ENCODE data around the gene PGGHG.
"Not testable (repeated sequence)": the region's sequence is repeated elsewhere in the genome, so short reads cannot be mapped to it uniquely, and the experiment has no call there.

Gene PGGHG

DNA sequence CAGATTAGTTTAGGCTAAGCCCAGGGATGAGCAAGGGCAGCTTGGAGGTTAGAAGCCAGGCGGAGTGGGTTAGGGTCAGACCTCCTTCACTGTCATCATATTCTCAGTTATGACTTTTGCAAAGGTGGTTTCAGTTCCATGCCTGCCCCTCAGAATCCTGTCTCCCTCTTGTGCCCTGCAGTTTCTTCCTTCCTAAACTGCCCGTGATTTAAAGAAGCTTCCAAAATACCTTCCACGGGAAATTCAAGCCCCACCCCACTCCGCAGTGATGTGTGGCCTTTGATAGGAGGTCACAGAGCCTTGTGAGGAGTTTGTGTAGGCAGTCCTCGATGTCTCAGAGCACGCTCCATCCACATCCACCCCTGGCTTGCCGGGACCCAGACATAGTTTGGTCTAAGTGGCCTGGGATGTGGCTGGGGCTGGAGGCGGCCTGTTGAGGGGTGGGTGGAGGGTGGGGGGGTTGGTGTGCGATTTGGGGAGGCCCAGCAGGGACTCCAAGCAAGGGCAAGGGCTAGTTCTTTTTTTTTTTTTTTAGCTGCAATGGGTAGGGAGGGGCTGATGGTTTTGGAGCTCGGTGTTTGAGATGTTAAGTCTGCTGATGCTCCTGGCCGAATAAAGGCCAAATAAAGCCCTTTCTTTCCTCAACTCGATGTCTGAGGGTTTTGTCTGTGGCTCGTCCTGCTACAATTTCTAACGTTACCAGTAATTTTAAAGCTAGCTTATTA, 23.3 kb downstream of the PGGHG start:
- TF ChIP-seq, protein P1, sequence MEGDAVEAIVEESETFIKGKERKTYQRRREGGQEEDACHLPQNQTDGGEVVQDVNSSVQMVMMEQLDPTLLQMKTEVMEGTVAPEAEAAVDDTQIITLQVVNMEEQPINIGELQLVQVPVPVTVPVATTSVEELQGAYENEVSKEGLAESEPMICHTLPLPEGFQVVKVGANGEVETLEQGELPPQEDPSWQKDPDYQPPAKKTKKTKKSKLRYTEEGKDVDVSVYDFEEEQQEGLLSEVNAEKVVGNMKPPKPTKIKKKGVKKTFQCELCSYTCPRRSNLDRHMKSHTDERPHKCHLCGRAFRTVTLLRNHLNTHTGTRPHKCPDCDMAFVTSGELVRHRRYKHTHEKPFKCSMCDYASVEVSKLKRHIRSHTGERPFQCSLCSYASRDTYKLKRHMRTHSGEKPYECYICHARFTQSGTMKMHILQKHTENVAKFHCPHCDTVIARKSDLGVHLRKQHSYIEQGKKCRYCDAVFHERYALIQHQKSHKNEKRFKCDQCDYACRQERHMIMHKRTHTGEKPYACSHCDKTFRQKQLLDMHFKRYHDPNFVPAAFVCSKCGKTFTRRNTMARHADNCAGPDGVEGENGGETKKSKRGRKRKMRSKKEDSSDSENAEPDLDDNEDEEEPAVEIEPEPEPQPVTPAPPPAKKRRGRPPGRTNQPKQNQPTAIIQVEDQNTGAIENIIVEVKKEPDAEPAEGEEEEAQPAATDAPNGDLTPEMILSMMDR (IDR thresholded peaks at IDR 0.05; ENCODE audit: low read depth, low read length) = no peak
- no peak overlapping the region for H3K4me3 ChIP-seq (ENCODE audit: low read depth, low read length)
- in situ Hi-C loops (cut with HindIII; ENCODE audit: low sequenced_read_pairs) = no loop called here
- DNase-seq (ENCODE audit: low read depth, low spot score) = no peak

DNA sequence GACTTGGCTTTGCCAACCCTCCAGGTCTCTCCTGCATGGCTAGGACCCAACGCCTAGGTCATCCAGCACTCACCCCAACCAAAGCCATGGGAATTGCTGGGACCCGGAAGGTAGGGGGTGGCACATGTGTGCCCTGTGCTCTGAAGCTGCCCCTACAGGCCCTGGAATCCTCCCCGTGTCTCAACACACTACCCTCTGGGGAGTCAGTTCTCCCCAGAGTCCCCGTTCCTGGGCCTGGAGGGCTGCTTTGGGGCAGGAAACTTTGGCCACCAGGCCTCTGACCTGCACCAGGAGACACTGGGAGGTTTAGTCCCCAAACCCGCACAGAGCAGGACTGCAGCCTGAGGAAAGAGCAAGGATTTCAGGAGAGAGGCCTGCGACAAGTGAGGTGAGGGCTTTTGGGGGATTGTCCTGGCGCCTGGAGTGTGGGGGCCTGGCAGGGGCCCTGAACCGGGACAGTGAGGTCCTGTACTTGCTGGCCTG, 24.4 kb downstream of the PGGHG start:
- in situ Hi-C loops (cut with HindIII; ENCODE audit: low sequenced_read_pairs) = no loop called here
- H3K4me3 ChIP-seq (ENCODE audit: low read depth, low read length) = no peak overlapping the region
- no peak for DNase-seq (ENCODE audit: low read depth, low spot score)
- TF ChIP-seq, protein P1 (IDR thresholded peaks at IDR 0.05; ENCODE audit: low read depth, low read length) = no peak

DNA sequence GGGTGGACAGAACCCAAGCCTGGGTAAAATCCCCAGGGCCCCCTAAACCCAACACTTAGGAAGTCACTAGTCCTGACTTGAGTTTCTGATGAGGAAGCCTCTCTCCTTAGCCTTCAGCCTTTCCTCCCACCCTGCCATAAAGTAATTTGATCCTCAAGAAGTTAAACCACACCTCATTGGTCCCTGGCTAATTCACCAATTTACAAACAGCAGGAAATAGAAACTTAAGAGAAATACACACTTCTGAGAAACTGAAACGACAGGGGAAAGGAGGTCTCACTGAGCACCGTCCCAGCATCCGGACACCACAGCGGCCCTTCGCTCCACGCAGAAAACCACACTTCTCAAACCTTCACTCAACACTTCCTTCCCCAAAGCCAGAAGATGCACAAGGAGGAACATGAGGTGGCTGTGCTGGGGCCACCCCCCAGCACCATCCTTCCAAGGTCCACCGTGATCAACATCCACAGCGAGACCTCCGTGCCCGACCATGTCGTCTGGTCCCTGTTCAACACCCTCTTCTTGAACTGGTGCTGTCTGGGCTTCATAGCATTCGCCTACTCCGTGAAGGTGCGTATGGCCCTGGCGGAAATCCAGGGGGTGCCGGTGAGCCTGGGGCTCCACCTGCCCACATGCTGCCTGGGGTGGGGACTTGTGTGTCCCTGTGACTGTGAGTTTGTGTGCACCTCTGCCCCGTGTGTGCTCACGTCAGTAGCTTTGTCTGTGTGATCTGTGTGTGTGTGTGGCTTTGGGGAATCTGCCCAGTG, 25.0 kb downstream of the PGGHG start, which contains the start of gene IFITM1:
TSS of gene IFITM1 (plus strand) at position 254 of the 767 bp plus-strand sequence. CDS start at position 385, 131 bp downstream.
- TF ChIP-seq, protein P1 (IDR thresholded peaks at IDR 0.05; ENCODE audit: low read depth, low read length) = no peak
- peak within 1 kb of the TSS; percentile 51 for H3K4me3 ChIP-seq (ENCODE audit: low read depth, low read length)
- in situ Hi-C loops (cut with HindIII; ENCODE audit: low sequenced_read_pairs) = no loop called here
- peak; percentile 81 for DNase-seq (ENCODE audit: low read depth, low spot score)

DNA sequence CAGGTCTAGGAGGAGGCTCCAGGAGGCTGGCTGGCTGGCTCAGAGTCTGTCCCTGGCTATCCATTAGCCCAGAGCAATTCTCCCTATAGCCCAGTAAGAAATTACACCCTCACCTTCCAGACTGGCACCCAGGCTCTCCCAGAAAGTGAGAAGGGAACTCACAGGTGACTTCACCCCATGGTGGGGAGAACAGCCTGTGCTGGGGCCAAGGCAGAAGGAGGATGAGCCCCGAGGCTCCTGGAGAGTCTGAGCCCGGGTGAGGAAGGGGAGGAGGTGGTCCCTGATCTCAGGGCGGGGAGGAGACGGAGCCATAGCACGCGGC, 25.6 kb downstream of the PGGHG start:
- in situ Hi-C loops (cut with HindIII; ENCODE audit: low sequenced_read_pairs); DNase-seq (ENCODE audit: low read depth, low spot score): not testable (repeated sequence)
- H3K4me3 ChIP-seq (ENCODE audit: low read depth, low read length) = peak overlapping the region; percentile 51

DNA sequence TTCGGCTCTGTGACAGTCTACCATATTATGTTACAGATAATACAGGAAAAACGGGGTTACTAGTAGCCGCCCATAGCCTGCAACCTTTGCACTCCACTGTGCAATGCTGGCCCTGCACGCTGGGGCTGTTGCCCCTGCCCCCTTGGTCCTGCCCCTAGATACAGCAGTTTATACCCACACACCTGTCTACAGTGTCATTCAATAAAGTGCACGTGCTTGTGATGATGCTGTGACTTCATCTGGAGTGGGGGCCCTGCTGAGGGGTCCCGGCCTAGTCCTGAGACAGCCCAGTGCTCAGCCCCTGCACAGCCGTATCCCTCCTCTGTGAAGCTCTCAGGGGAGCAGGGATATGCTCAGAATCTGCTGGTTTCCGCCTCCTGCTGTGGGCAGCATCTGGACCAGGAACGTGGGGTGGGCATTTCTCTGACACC, 26.1 kb downstream of the PGGHG start:
- peak overlapping the region; percentile 31 for H3K4me3 ChIP-seq (ENCODE audit: low read depth, low read length)
- TF ChIP-seq, protein P1 (IDR thresholded peaks at IDR 0.05; ENCODE audit: low read depth, low read length) = no peak
- in situ Hi-C loops (cut with HindIII; ENCODE audit: low sequenced_read_pairs) = no loop called here
- no peak for DNase-seq (ENCODE audit: low read depth, low spot score)

DNA sequence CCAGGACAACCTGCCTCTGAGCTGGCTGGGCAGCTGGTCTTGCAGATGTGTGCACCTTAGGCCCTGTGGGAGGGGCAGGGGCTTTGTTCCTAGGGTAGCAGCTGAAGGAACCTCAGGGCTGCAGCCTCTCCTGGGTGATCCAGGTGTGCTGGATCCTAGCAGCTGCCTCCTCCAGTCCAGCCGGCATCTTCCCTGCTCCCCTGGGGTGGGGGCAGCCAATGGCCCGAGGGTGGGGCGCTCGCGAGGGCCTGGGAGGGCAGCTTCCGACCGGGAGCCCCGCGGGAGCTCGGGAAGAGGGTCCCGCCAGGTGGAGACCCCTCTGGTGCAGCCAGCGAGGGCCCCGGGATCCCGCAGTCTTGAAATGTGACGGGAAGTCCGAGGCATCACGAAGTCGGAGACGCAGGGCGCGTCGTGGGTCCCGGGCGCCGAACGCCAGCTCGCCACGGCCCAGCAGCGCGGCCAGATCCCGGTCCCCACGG, 26.6 kb downstream of the PGGHG start:
- H3K4me3 ChIP-seq (ENCODE audit: low read depth, low read length) = peak overlapping the region; percentile 31

More for the DNA sequence above, 26.6 kb downstream of the PGGHG start:
- TF ChIP-seq, protein P1 (IDR thresholded peaks at IDR 0.05; ENCODE audit: low read depth, low read length) = no peak
- no peak for DNase-seq (ENCODE audit: low read depth, low spot score)
- in situ Hi-C loops (cut with HindIII; ENCODE audit: low sequenced_read_pairs) = no loop called here
